ENCODE data around the gene CXCL14. TPM values are rescaled to one million over a fixed set of nuclear protein-coding genes. Genes with fewer than 3 reads are reported as not detected.

The CXCL14 gene
- total RNA-seq, 1 experiment from 2014 or later, result not detected

- intact Hi-C loops (cut with micrococcal nuclease), result no loop called here
Measured at GRCh38 chr5:135543001-135543484, 35.7 kb downstream of the CXCL14 start.

GRCh38 chr5:135541807-135542502 is 36.8 kb downstream of the CXCL14 start:
- DNase-seq (ENCODE audit: unreplicated experiment), result no peak
- Mint-ChIP-seq H3K27me3 (ENCODE audit: insufficient read depth, unreplicated experiment) (no peaks in the 10 kb centered on the region), H3K36me3 (ENCODE audit: insufficient read depth, unreplicated experiment) (no peaks in the 10 kb centered on the region), H3K4me3 (ENCODE audit: unreplicated experiment) (no peak overlapping the region), H3K9me3 (ENCODE audit: unreplicated experiment) (no peaks in the 10 kb centered on the region), H3K4me1 (ENCODE audit: insufficient read depth, unreplicated experiment) (no peaks in the 10 kb centered on the region), H3K27ac (ENCODE audit: low read depth, unreplicated experiment) (no peak overlapping the region)
- POLR2A ChIA-PET, result no interaction called here
- CTCF ChIA-PET, result interaction anchor here (2.4 to 4.6 kb wide), 4 partner anchors 10 to 84 kb away, joined by 7 to 53 read pairs (median 32); no protein-coding TSS in a partner anchor
- no peak for TF ChIP-seq CTCF (IDR thresholded peaks at IDR 0.05; ENCODE audit: unreplicated experiment)
- no TSS peak for BruUV-seq (replicated peaks)
- intact Hi-C loops (cut with micrococcal nuclease), result no loop called here

More at GRCh38 chr5:135543001-135543484, 35.7 kb downstream of the CXCL14 start:
- no peak overlapping the region for H3K27ac Mint-ChIP-seq (ENCODE audit: low read depth, unreplicated experiment)
- H3K4me1 Mint-ChIP-seq (ENCODE audit: insufficient read depth, unreplicated experiment), result no peaks in the 10 kb centered on the region
- ChIA-PET CTCF (interaction anchor here (0.6 to 4.6 kb wide), 6 partner anchors 9 to 192 kb away, joined by 3 to 53 read pairs (median 10); no protein-coding TSS in a partner anchor), POLR2A (no interaction called here)
- no peaks in the 10 kb centered on the region for H3K9me3 Mint-ChIP-seq (ENCODE audit: unreplicated experiment)
- no peak for DNase-seq (ENCODE audit: unreplicated experiment)
- BruUV-seq (replicated peaks), result no TSS peak
- no peak overlapping the region for H3K4me3 Mint-ChIP-seq (ENCODE audit: unreplicated experiment)
- H3K36me3 Mint-ChIP-seq (ENCODE audit: insufficient read depth, unreplicated experiment), result no peaks in the 10 kb centered on the region
- TF ChIP-seq CTCF (IDR thresholded peaks at IDR 0.05; ENCODE audit: unreplicated experiment), result no peak
- no peaks in the 10 kb centered on the region for H3K27me3 Mint-ChIP-seq (ENCODE audit: insufficient read depth, unreplicated experiment)

- Mint-ChIP-seq H3K36me3 (ENCODE audit: insufficient read depth, unreplicated experiment) (no peaks in the 10 kb centered on the region), H3K4me3 (ENCODE audit: unreplicated experiment) (no peak overlapping the region), H3K27me3 (ENCODE audit: insufficient read depth, unreplicated experiment) (no peaks in the 10 kb centered on the region), H3K27ac (ENCODE audit: low read depth, unreplicated experiment) (no peak overlapping the region), H3K9me3 (ENCODE audit: unreplicated experiment) (no peaks in the 10 kb centered on the region), H3K4me1 (ENCODE audit: insufficient read depth, unreplicated experiment) (no peaks in the 10 kb centered on the region)
- CTCF ChIA-PET, result interaction anchor here (0.5 to 4.6 kb wide), 12 partner anchors 12 to 814 kb away, joined by 3 to 53 read pairs (median 3); no protein-coding TSS in a partner anchor
- DNase-seq (ENCODE audit: unreplicated experiment), result no peak
- POLR2A ChIA-PET, result no interaction called here
- intact Hi-C loops (cut with micrococcal nuclease), result no loop called here
- no TSS peak for BruUV-seq (replicated peaks)
- no peak for TF ChIP-seq CTCF (IDR thresholded peaks at IDR 0.05; ENCODE audit: unreplicated experiment)
Measured at GRCh38 chr5:135539430-135540005, 39.3 kb downstream of the CXCL14 start.

- Mint-ChIP-seq H3K9me3 (ENCODE audit: unreplicated experiment) (no peaks in the 10 kb centered on the region), H3K27me3 (ENCODE audit: insufficient read depth, unreplicated experiment) (no peaks in the 10 kb centered on the region), H3K4me3 (ENCODE audit: unreplicated experiment) (no peak overlapping the region), H3K36me3 (ENCODE audit: insufficient read depth, unreplicated experiment) (no peaks in the 10 kb centered on the region), H3K27ac (ENCODE audit: low read depth, unreplicated experiment) (no peak overlapping the region), H3K4me1 (ENCODE audit: insufficient read depth, unreplicated experiment) (no peaks in the 10 kb centered on the region)
- intact Hi-C loops (cut with micrococcal nuclease), result no loop called here
- no TSS peak for BruUV-seq (replicated peaks)
- POLR2A ChIA-PET, result no interaction called here
- no peak for TF ChIP-seq CTCF (IDR thresholded peaks at IDR 0.05; ENCODE audit: unreplicated experiment)
- DNase-seq (ENCODE audit: unreplicated experiment), result no peak
- CTCF ChIA-PET, result interaction anchor here (1.5 to 3.4 kb wide), 3 partner anchors 13 to 72 kb away, joined by 4 to 21 read pairs (median 20); no protein-coding TSS in a partner anchor
Measured at GRCh38 chr5:135538261-135538660, 40.5 kb downstream of the CXCL14 start.

Data from MCF 10A (cell line).